Left renal pelvis (tissue), 4 donors: ENCODE measurements around the gene RABGGTA. TPM values are rescaled to one million over a fixed set of nuclear protein-coding genes. Genes with fewer than 3 reads are reported as not detected.

Experiments
- DNase-seq, 4 donors: peaks; one replicate each; pipeline ENCODE4 v3.0.0-alpha.2; 2013; ENCODE audit warnings: low read depth in 4 of 4, low spot score in 3 of 4
- polyA plus RNA-seq, 4 donors: library from polyadenylated mRNA; unstranded; fragments of 120-200 nt; gene quantifications; one replicate each; pipeline ENCODE4 v1.2.1, GENCODE V29; 2013; ENCODE audit not compliant: insufficient read length in 4 of 4

RABGGTA gene
- polyA plus RNA-seq, 4 donors: 19.4 to 28.6 (median 20.3) TPM

DNA sequence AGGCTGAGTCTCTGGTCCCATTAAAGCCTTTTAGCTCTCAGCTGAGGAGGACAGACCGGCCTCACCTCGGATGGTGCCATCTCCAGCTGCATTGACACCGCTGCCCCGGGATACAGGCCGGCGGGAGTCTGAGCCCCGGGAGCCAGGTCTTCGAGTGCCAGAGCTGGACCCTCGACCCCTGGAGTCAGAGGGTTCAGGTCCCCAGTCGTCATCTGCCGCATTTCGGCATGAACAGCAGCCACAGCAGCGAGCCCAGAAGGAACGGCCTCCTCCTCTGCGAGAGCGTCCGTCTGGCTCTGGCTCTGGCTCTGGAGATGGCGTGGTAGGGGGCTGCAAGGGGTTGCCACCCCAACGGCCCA is 9.4 kb downstream of the RABGGTA start:
- DNase-seq: no peak

DNA sequence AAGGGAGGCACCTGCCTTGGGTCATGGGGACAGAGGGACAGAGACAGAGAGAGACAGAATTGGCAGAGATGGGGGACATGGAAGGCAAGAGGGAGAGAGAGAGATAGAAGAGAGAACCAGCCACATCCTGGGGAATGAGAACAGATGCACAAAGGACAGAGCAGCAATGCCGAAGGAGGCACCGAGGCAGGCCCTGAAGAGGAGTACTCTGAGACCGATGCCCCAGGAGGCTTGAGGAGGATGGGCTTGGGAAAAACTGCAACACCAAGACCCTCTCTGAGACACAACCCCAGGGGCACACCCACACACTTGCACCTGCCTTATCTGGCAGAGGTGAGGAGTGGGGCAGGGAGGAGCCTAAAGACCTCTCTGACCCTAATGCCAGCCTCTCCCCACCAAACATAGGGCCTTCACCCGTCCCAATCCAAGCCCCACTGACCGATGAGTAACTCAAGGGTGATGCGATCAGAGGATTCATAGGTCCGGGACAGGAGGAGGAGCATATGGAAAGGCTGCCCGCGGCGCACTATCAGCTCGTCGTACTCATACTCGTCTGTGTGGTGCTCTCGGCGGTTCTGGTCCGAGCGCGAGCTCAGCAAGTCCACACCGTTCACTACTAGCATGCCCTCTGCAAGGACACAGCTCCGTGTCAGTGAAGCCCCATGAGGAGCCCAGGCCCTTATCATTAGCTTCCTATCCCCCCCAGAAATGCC is 10.0 kb downstream of the RABGGTA start:
- DNase-seq: no peak

DNA sequence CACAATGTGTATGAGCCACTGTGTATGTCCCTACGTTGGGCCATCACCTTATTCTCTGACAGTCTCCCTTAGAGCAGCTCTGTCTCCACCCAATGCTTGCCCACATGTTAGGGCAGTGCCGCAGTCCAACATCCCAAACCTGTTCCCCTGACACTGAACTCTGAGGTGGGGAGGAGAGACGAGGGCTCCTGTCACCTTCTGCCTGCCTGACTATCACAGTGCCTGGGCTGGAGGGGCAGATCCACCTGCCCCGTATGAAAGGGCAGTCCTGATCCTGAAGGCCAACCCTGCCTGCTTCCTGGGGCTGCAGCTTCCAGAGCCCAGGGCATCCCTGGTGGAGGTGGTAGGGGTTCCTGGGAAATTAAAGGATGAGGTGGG is 10.6 kb downstream of the RABGGTA start:
- DNase-seq: no peak

DNA sequence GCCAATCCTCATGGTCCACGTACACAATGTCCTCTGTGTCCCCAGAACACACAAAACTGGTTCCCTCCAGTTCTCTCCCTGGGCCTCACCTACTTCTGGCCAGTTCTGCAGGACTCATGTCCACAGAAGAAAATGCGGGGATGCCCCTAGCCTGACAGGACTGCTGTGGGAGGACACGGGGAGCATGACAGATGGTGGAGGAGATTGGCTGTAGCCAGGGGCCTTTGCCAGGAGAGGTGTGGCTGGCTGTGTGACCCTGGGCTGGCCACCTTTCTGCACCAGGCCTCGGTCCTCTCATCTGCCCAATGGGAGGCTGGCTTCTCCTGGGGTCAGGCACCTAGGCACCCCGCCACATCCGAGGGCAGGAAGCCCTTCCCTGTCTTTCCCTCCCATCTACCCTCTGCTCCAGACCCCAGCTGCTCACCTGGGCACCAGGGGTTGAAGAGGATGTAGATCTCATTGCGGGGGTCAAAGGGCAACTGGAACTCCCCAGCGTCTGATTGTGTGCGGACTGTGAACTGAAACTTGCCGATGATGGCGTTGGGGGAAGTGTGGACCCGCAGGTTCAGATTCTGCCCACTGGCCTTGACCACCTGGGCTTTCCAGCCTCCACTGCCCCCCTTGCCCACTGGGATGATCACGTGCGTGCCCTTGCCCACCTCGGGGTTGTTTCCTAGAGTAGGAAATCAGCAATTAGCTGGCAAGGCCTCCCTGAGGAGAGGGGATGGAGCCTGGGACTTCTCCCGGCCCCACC is 11.2 kb downstream of the RABGGTA start:
- DNase-seq: no peak

DNA sequence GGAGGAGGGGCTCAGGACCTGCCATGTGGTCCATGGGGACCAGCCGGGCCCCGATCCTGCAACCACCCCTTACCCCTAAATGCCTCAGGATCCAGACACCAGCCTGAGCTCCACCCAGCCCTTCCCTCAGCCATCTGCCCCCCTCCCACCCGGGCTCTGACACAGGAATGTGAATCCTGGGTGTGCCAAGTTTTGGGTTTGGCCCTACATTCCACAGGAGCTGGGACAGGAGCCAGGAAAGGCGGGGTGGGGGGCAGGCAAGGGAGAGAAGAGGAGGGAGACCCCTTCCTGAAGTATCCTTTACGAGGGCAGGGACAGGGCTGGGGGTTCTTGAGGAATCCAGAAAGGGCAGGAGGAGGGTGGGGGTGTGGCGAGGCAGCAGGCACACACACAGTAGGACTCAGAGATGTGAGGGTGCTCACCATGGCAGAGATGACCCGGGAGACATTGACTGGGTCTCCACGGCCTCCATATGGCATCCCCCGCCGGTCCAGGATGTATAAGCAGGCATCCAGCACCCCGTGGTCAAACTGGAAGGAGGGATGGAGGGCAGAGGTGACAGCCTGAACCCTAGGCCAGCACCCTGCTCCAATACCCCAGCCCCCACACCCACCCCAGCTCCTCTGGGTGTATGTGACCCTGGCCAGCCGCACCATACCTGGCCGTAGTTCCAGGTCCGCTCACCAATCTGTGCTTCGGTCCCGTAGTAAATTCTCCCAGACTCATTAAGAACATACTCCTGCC is 11.9 kb downstream of the RABGGTA start:
- no peak for DNase-seq

DNA sequence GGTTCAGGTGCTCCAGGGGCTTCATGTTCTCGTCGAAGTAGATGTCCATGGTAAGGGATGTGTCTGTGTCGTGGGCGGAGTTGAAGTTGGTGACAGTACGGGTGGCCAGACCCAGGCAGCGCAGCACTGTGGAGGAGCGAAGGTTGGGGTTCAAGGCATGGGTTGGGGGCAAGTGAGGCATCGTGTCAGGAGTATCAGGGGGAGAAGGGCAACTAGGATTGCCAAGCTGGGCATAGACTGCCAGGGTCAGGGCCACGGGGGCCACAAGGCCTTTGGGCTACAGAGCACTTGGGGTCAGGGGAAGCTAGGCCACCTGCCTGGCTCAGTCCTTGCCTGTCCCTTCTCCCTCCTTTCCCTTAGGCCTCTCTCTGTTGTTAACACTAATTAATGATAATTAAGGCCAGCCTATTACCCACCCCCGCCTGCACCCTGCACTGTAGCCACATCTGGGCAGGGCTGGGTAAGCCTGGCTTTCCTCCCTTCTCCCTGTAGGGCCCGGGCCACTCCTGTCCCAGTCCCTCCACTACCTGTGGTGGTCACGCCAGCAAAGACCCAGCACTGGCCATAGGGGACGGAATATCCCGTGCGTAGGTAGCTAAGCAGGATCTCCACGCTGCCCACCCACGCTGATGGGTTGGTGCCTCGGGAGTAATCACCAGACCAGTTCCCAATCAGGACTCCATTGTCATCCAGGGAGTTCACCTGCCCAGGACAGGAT is 12.7 kb downstream of the RABGGTA start:
- DNase-seq: no peak

DNA sequence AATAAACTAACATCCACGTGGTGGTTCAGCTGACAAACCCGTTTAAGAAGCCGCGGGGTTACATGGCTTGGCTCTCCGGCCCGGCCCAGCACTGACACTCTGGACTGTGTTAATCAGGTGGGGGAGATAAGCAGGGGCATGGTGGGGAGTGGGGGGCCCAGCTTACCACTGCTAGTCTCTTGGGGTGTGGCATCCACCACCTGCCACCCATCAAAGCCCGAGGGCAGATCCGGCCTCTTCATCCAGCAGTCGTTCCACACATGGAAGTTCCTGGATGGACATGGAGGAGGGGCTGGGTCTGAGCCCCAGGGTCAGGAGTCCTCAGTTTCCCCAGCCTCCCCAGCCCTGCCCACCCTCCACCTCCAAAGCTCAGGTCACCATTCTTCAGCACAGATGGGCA is 13.3 kb downstream of the RABGGTA start:
- no peak for DNase-seq

DNA sequence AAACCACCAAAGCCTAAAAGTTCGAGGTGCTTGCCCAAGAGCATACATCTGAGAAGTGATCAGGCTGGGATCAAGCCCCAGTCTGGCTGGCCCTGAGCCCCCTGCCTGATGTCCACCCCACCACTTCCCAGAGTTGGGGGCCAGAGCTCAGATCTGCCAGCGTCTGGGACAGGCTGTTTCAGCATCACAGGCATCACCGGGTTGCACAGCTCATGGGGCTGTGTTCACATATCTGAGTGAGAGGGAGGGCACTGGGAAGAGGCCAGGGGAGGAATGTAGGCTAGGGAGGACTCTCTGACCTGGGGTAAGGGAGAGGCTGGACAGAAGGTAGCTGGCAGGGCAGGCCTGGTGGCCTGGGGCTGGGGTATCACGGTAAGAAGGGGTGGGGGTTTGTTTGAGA is 14.4 kb downstream of the RABGGTA start:
- no peak for DNase-seq

DNA sequence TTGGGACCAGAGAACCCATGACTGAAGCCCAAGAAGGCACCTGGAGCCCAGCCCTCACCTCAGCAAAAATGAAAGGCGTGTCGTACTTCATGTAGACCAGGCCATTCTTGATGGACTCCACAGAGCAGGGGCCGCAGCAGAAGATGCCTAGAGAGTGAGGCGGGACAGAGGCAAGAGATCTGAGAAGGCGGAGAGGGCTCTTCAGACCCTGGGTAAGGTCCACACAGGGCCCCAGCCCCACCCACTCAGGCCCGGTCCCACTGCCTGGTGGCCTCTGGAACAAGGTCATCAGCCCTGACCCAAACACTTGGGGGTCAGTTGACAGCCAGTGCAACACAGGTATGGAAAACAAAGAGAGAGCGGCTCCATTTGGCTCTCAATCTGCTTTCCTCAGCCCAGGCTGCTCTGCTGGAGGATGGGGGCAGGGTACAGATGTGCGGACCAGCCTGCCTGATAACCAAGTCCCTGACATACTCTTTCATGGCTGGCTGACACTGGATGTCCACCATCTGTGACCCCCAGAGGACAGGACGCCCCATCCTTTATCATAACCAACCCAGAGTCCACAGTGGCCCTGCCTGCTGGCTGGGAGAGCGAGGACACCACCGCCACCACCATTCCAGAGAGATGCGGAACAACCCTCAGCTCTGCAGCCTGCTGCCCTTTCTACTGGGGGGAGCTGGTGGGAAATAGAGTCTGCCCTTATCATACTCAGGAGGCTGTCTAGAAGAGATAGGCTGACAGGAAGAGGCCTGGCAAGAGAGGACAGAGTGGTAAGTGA is 15.3 kb downstream of the RABGGTA start:
- DNase-seq: no peak

DNA sequence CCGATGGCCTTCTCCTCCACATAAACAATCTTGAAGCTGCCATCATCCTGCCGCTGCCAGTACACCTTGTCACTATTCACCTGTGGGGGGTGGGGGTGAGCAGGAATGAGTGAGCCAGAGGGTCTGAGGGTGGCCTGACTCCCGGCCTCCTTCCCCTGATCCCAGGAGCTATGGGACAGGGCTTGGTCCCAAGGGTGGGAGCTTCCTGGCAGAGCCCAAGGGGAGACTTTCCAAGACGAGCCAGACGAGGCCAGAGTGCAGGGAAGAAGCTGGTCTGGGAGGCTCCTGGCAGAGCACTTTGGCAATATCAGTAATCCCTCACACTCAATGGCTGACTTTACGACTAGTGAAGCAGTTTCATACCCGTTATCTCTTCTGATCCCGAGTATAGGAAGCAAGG is 16.0 kb downstream of the RABGGTA start:
- no peak for DNase-seq

DNA sequence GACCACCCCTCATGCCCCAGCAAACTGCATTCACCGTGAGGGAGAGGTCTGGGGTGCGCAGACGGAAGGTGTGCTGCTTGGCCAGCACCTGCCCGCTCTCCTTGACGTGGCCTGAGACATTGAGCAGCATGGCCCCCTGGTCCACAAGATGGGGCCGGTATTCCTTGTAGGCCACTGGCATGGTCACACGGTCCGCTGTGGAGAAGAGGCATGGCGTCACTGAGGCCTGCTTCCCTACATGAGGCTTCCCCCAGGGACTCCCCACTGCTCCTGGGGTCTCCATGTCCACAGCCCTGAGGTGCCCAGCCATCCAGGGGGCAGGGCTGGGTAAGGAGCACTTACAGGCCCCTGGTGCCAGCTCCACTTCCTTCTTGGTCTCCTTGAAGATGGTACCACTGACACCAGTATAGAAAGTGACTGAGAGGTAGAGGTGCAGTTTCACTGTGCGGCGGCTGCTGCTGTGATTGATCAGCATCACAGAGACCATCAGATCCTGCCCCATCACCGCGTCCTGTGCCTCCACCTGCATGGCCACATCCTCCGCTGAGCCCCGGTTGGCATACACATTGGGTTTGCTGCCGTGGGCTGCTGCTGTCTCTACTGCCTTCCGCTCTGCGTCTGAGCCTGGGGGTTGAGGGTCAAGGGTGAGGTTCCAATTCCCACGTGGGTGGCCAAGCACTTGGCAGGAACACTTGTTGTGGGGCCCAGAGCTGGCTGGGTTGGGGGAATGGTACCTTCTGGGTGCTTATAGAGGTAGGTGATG is 16.6 kb downstream of the RABGGTA start:
- no peak for DNase-seq

DNA sequence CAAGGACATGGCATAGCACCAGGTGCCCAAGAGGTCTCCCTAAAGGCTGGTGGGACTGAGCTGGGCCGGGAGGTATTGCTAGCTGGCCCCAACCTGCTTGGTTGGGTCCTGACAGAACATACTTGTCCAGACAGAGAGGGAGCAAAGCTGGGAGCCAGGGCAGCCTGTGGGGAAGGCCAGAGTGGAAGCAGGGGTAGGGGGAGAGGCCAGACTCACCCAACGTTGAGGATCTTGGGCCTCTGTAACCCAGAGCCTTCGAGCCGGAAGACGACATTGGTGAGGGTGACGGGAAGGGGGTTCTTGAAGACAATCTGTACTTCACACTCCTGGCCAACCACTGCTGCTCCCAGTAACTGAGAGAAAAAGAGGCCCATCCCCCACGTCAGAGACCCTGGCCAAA is 17.5 kb downstream of the RABGGTA start:
- DNase-seq: no peak

DNA sequence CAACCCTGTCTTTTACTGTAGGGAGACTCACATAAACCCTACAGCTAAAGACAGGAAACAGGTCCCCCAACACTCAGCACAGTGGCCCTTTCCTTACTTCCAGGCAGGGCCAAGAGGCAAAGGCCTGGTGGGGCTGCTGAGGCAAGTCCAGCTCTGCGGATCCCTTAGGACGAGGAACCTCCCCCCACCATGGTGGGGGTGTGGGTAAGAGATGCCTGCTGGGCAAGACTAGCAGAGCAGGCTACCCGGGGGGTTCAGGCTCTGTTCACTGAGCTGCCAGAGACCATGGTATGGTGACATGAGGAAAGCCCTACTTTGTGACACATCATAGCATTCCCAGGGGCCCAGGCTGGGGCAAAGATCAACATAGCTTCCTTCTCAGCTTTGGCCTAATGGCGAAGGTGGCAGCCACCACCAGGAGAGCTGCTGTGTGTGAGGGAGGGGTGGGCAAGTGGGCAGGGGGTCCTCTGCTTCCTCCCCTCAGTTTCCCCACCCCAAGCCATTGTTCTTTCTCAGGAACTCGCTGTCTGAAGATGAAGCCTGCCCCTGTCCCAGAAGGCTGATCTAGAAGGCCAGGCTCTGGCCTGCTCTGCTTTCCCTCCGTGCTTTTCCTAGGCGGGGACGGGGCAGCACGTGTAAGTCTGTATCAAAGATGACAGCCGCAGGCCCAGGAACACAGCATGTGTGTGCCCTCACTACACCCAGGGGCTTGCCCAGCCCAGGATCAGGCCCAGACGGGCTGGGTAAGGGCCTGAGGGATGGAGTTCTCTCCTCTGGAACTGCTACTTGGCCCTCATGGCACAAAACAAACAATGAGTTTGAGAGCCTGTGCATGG is 18.9 kb downstream of the RABGGTA start:
- DNase-seq: no peak

DNA sequence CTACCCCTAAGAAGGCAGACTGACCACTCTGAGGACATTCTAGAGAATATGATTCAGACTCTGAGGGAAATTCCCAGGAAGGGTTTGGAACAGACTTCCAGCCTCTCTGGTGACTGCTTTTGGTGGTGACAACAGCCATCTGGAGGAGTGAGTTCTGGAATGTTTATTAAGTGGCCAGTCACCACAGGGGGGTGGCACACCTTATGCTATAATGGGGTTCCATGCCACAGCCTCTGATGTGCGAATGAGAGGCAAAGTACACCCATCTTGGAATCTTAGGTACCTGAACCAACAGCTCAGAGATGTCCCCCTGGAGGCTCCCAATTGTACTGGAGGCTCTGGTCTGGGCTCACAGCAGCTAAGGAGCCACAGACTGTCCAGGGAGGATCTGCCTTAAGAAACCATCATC is 19.5 kb downstream of the RABGGTA start:
- no peak for DNase-seq

DNA sequence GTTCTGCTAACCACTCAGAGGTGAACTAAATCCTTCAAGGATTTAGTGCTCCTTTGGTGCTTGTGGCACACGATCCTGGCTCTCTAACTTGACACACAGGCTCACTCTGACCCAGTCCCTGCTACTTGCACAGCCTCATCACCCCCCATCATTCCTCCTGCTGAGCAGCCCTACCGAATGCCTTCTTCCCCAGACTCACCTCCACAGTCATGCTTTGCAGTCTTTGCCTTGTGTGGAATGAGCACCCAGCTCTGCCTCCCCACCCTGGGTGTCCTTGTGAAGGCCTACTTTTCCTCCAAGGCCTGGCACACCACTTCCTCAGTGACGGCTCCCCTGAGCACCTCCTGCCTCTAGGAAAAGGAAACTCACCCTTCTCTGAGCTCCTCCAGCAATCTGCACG is 21.0 kb downstream of the RABGGTA start:
- DNase-seq: no peak

DNA sequence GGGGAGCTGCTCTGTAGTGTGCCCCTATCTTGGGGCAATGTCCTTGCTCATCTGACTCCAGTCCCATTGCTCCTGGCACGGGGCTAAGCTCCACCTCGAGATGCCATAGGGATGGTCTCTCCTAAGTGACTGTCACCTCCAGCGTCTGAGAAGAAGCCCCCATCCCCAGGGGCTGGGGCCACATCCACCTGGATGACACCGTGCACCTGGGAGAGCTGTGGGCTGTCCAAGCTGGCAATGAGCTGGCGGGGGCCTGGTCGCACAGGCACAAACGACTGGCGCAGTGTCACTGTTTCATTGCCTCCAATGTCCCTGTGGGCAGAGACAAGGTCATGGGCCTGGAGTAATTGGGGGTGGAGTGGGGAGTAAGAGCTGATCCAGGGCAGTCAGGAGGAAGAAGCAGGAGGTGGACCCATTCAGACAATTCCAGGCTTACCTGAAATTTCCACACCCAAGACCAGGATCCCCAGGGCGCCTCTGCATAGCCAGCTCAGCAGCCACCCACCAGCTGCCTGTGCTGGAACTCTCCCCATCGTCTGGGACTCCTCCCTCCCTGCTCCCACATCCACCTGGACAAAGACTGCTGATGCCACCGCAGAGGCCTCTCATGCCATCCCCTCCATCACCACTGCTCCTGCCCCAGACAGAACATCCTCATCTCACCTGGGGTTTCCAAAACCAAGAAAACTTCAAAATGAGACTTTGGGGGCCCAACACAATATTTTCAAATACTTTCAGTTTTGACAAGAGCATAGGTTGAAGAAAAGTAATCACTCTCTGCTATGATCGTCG is 22.0 kb downstream of the RABGGTA start:
- no peak for DNase-seq

DNA sequence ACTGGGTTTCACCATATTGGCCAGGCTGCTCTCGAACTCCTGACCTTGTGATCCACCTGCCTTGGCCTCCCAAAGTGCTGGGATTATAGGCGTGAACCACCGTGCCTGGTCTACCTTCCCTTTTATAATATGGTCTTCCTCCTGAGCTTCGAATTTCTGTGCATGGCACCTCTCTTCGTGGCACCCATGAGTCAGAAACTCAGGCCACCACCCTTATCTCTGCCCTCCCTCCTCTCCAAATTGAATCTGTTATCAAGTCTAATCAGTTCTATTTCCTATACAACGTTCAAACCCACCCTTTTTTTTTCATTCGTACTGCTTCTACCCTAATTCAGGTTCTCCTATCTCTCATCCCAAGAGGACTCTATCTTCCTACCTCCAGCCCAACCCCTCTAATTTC is 24.0 kb downstream of the RABGGTA start:
- no peak for DNase-seq

DNA sequence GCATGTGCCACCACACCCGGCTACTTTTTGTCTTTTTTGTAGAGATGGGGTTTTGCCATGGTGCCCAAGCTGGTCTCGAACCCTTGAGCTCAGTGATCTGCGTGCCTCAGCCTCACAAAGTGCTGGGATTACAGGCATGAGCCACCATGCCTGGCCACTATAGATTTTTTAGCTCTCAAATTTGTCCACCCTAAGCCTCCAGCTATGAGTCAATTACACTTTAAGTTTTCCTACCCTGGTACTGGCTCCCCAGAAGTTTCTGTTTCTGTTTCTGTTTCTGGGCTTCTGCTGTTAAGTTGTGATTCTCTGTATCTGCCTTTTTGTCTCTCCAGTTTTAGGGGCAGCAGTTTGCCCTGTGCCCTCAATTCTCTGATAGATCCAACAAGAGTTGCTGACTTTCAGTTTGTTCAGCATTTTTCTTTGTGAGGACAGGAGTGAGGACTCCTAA is 24.6 kb downstream of the RABGGTA start:
- no peak for DNase-seq
